NCI-H2081 treated with DMSO at 0.1 percent for 48 hours (cell line): ENCODE results near the gene NINJ2.

Source experiments
- DNase-seq: peaks from one replicate; lab custom pipeline; 2025; lab: John Stamatoyannopoulos, UW

The NINJ2 gene

DNA sequence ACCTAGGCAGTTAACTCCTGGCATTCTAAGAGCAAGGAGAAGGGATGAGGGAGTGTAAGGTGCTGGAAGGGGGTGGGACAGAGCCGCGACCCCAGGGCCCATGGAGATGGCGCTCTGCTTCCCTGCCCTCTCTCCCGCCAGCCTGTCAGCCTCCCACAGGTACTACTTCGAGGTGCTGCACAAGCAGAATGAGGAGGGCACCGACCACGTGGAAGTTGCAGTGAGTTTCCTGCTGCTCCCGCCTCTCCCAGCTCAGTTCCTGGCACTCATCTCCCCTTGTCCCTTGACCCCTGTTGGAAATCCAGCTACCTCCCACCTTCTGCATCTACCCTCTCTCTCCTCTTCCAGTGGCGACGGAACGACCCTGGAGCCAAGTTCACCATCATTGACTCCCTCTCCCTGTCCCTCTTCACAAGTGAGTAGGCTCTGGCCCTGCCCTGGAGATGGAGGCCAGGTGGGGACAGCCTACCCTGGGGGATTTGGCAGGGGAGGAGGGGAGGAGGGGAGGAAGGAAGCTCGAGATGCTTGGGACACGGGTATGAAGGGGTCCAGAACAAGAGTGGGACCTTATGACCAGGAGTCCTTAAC is 115.3 kb downstream of the NINJ2 start:
- no peak for DNase-seq

- DNase-seq = no peak
Measured at GRCh38 chr12:546920-547845, 116.1 kb downstream of the NINJ2 start.

DNA sequence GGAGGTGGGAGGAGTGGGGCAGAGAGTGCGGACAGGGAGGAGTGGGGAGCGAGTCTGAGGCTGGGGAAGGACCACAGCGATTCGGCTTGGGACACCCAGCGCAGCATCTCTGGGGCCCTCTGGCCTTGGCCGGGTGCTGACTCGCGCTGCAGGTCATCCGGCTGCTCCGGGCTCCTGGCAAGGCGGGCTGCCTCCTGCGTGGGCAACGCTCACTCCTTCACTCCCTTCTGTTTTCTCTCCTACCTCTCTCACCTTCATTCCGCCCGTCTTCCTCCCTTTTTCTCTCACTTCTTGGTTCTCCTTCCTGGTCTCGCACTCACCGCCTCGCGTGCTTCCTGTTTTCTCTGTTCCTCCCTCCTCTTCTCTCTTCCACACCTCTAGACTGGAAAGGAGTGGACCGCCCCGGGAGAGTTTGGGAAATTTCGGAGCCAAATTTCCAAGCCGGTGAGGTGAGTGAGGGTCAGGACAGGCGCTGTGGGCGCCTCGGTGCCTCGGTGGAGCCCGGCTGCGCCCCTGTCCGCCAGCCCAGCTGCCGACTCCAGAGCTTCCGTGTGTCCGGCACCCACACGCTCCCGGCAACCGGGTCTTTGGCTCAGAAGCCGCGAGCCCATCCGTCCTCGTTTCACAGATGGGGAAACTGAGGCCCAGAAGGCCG is 116.9 kb downstream of the NINJ2 start:
- no peak for DNase-seq

DNA sequence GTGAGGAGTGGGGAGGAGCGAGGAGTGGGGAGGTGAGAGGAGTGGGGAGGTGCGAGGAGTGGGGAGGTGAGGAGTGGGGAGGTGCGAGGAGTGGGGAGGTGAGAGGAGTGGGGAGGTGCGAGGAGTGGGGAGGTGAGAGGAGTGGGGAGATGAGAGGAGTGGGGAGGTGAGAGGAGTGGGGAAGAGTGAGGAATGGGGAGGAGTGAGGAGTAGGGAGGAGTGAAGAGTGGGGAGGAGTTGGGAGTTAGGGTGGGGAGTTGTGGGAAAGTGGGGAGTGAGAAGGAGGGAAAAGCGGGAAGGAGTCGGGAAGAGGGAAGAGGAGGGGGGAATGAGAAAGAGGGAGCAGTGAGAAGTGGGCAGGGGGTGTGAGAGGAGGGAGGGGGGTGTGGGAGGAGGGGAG is 117.4 kb downstream of the NINJ2 start:
- DNase-seq = no peak

DNA sequence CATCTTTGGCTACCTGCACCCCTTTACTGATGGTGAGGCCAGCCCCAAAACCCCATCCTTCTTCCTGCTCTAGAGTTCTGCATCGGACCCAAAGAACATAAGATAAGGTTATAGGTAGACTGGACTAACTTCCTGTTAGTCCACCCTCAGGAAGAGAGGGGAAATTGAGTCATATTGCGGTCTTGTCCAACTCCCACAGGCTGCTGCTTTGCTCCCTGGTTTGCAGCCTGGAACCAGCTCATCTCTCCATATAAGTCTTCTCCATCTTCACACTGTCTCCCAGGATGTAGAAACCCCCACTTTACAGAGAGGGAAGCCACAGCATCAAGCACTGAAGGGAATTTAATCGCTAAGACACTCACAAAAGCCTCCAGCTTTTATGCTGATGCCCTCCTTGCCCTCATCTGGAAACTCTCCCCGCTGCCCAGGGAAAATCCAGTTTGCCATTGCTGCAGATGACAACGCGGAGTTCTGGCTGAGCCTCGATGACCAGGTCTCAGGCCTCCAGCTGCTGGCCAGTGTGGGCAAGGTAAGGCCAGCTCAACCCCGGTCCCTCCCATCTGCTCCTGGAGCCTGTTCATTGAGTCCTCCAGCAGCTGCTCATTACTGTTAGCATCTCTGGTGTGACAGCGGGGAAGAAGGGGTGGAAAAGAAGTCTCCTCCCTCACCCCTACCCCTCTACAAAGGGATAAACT is 118.2 kb downstream of the NINJ2 start:
- no peak for DNase-seq

DNA sequence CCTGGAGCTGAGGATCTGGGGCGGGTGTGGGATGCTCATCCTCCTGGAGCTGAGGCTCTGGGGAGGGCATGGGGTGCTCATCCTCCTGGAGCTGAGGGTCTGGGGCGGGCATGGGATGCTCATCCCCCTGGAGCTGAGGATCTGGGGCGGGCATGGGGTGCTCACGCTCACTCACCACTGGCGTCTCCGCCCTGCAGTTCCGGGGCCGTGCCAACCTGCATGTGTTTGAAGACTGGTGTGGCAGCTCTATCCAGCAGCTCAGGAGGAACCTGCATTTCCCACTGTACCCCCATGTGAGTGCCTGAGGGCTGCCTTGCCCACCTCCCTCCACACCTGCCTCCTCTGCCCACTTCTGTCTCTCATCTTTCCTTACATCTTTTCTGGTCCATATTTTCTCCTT is 119.1 kb downstream of the NINJ2 start:
- no peak for DNase-seq

- no peak for DNase-seq
Measured at GRCh38 chr12:543114-543451, 120.2 kb downstream of the NINJ2 start.

DNA sequence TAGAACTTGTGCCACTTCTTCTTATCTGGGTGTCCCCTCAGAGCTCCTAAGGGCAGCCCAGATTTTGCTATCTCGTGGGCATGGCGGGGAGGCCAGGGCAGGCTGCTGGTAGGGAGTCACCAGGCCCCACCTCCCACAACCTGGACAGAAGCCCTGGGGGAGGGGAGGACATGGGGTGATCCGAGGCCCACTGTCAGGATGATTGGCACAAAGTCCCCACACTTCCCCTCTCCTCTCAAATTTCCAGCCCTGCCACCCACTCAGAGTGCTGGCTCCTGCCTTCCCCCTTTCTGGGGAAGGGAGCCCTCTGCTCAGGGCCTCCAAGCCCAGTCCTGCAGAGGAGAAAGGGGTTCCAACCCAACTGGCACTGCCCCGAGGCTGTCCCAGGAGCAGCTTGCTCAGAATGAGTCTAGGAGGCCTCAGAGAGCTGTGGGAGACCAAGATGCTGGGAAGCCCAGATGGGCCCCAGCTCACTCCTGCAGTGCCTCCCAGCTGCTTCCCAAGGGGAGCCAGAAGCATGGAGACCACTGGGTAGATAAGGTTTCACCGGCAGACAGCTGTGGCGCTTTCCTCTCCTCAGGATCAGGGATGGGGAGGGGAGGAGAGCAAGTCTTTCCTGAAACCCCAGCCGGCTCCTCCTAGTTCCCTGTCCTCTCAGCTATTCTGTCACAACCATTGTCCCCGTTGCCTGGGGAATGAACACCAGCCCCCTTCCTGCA is 120.7 kb downstream of the NINJ2 start:
- DNase-seq = no peak

GRCh38 chr12:541676-542324 is 121.4 kb downstream of the NINJ2 start:
- DNase-seq = no peak

GRCh38 chr12:539540-540310 is 123.5 kb downstream of the NINJ2 start:
- no peak for DNase-seq

- no peak for DNase-seq
Measured at GRCh38 chr12:538731-539539, 124.3 kb downstream of the NINJ2 start.

GRCh38 chr12:537772-538171 is 125.5 kb downstream of the NINJ2 start:
- no peak for DNase-seq

- DNase-seq = no peak
Measured at GRCh38 chr12:536751-537245, 126.4 kb downstream of the NINJ2 start.

GRCh38 chr12:535396-535795 is 127.8 kb downstream of the NINJ2 start:
- no peak for DNase-seq

DNA sequence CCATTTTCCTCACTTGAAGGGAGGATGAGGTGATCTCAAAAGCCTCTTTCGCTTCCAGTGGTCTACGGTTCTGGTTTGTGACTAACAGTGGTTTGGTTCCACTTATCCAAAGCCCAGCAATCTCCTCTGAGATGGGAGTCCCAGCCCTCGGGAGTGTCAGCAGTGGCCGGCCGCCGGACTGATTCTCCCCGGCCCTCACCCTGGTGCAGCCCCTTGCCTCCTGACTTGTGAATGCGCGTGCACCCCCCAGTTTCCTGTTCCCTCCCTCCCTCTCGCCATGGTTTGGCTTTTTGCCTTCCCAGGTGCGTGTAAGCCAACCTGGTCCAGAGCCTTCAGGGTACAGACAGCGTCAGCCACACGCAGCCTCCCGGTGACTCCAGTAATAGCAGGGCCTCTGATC is 129.0 kb downstream of the NINJ2 start:
- no peak for DNase-seq

DNA sequence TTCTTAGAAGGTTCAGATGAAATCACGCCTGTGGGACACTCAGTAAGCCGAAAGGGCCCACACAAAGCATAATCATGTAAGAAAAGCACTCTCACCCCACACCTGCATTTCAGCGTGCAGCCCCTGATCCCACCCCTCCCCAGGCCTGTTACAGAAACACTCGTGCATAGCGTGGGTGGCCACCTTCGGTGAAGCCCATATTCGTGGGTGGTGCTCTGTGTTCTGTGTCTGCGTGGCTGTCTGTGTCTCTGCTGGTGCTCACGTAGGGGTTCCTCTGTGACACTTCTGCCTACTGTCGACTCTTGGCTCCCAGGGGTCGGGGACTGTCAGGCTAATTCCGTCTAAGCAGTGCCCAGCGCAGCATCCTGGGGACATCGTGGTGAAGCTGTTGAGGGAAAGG is 129.5 kb downstream of the NINJ2 start:
- DNase-seq = no peak

GRCh38 chr12:532908-533565 is 130.2 kb downstream of the NINJ2 start:
- no peak for DNase-seq

DNA sequence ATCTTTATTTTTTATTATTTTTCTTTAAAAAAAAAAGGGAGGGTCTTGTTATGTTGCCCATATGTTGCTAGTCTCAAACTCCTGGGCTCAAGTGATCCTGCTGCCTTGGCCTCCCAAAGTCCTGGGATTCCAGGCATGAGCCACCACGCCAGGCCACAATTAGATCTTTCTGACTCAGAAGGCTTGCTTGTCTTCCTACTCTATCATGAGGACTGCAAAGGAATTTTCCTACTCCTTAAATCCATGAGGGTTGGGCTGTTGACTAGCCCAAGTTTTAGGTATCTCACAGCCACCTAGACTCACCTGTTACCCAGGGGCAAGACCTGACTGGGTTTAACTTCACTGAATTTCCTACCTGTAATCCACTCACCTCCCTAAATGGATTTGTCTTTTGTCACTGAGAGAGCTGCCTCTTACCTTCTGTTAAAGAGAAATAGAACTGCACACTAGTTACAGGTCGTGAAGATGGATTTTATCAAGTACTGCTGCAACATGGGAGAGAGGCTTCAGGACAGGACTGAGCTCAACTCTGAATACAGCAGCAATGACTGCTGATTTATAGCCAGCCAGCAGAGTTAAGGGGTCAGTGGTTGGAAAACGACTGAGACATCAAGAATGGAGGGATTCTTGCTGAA is 131.2 kb downstream of the NINJ2 start:
- DNase-seq = no peak

- no peak for DNase-seq
Measured at GRCh38 chr12:530821-531220, 132.4 kb downstream of the NINJ2 start.
